ENCODE results near the gene GAN. TPM values are rescaled to one million over a fixed set of nuclear protein-coding genes. Genes with fewer than 3 reads are reported as not detected.

The GAN gene
- total and polyA plus RNA-seq, 9 of the 15 experiments (the other 6 are each of a cell fraction or from before 2014, with no cell fraction given), result 0.83 to 15.1 (median 5.2) TPM

GRCh38 chr16:81378049-81378448 is 63.3 kb downstream of the GAN start:
- Histone ChIP-seq H3K27ac (ENCODE audit: extremely low read depth, low read depth, low read length) (no peak overlapping the region), H3K27me3 (ENCODE audit: control insufficient read depth in 2 of 2, insufficient read depth in 2 of 2, low read length in 2 of 2) (no peaks in the 10 kb centered on the region), H3K9me3 (replicated peaks; ENCODE audit: control insufficient read depth, insufficient read depth, low read depth, low read length) (no peaks in the 10 kb centered on the region), H3K4me2 (ENCODE audit: insufficient read depth, low read length) (no peak overlapping the region), H4K20me1 (replicated peaks; ENCODE audit: control insufficient read depth, insufficient read depth, low read length) (no peaks in the 10 kb centered on the region), H3K4me3 (no peak overlapping the region), H3K4me1 (replicated peaks in 1 of 2; ENCODE audit: control insufficient read depth in 2 of 2, insufficient read depth in 2 of 2, low read length in 2 of 2) (no peaks in the 10 kb centered on the region), H3K79me2 (ENCODE audit: control insufficient read depth, insufficient read depth, low read length) (no peaks in the 10 kb centered on the region), H3K9ac (ENCODE audit: insufficient read depth in 1 of 2, low read depth in 2 of 2, low read length in 2 of 2) (no peak overlapping the region), H3K9me1 (ENCODE audit: control insufficient read depth, insufficient read depth, low read length) (no peaks in the 10 kb centered on the region), H3K36me3 (ENCODE audit: control insufficient read depth, insufficient read depth, low read length) (peaks cover 36% of the 10 kb centered on the region), H2AFZ (ENCODE audit: low read depth, low read length) (no peak overlapping the region)
- TF ChIP-seq, protein P1, sequence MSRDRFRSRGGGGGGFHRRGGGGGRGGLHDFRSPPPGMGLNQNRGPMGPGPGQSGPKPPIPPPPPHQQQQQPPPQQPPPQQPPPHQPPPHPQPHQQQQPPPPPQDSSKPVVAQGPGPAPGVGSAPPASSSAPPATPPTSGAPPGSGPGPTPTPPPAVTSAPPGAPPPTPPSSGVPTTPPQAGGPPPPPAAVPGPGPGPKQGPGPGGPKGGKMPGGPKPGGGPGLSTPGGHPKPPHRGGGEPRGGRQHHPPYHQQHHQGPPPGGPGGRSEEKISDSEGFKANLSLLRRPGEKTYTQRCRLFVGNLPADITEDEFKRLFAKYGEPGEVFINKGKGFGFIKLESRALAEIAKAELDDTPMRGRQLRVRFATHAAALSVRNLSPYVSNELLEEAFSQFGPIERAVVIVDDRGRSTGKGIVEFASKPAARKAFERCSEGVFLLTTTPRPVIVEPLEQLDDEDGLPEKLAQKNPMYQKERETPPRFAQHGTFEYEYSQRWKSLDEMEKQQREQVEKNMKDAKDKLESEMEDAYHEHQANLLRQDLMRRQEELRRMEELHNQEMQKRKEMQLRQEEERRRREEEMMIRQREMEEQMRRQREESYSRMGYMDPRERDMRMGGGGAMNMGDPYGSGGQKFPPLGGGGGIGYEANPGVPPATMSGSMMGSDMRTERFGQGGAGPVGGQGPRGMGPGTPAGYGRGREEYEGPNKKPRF (IDR thresholded peaks at IDR 0.05; ENCODE audit: low read depth, low read length), result no peak
- TF ChIP-seq CXXC5 (CRISPR knock-in tag; IDR thresholded peaks at IDR 0.05) (no peak), C11orf30 (IDR thresholded peaks at IDR 0.05; ENCODE audit: low read depth) (peak; percentile 58), RBM17 (IDR thresholded peaks at IDR 0.05; ENCODE audit: borderline replicate concordance, low read depth, low read length) (no peak), NEUROD1 (IDR thresholded peaks at IDR 0.05; ENCODE audit: borderline replicate concordance, low read depth, low read length, partially characterized antibody) (no peak), ZNF316 (IDR thresholded peaks at IDR 0.05) (peak; percentile 76), ETS2 (tag; IDR thresholded peaks at IDR 0.05; ENCODE audit: borderline replicate concordance, poor library complexity, severe bottlenecking) (no peak), MAFG (tag; conservative IDR thresholded peaks at IDR 0.05) (peak; percentile 39; the same call in 1 of the 2 replicates), ZBTB33 (CRISPR knock-in tag; IDR thresholded peaks at IDR 0.05) (no peak)
- TF ChIP-seq, protein P2, sequence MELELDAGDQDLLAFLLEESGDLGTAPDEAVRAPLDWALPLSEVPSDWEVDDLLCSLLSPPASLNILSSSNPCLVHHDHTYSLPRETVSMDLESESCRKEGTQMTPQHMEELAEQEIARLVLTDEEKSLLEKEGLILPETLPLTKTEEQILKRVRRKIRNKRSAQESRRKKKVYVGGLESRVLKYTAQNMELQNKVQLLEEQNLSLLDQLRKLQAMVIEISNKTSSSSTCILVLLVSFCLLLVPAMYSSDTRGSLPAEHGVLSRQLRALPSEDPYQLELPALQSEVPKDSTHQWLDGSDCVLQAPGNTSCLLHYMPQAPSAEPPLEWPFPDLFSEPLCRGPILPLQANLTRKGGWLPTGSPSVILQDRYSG (tag; conservative IDR thresholded peaks at IDR 0.05; ENCODE audit: low read depth), result no peak
- no peak for ATAC-seq
- 91% methylated on average over 4 of the region's 4 CpGs for WGBS (ENCODE audit: insufficient coverage, low coverage, missing lambda C conversion rate)
- in situ Hi-C loops (cut with MboI), result no loop called here
- DNase-seq (ENCODE audit: extremely low read depth in 1 of 4, low spot score in 3 of 4), result no peak
- ChIA-PET CTCF (ENCODE audit: low intra/inter-chr PET ratio) (no interaction called here), POLR2A (no interaction called here)
- BruUV-seq (replicated peaks), result no TSS peak
- intact Hi-C loops (cut with micrococcal nuclease), result no loop called here
- no peak for FAIRE-seq
